NCI-H2029 (cell line): Measurements from ENCODE around the gene EXOC2.
"Not testable (repeated sequence)": the region's sequence is repeated elsewhere in the genome, so short reads cannot be mapped to it uniquely, and the experiment has no call there.

Experiments
- DNase-seq: peaks from one replicate; lab custom pipeline; 2025; lab: John Stamatoyannopoulos, UW

Gene EXOC2

DNA sequence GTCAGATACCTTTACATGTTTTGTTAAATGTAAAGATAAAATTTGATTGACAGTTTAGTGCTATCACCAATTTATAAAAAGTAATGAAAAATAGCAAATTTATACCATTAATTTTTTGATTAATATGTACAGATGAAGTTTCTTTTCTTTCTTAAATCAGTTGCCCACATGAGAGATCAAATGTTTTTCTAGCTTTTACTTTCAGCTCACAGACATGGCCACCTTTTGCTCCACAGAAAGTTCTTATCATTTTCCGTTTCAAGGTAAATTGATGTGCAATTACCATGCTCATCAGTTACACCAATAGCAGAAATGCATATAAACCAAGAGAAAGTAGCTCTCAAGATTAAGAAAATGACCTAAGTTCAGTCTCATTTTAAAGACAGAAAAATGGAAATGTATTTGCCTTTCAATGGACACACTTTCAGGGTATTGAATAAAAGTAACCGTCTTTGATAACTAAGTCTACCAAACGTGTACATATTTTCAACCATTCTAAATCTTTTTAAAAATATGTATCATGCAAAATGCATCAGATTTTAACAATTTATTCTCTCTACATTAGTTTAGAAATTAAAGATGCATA is 16.6 kb upstream of the EXOC2 start:
- DNase-seq = no peak

- DNase-seq = peak; percentile 73
These were observed 15.3 kb upstream of the EXOC2 start for GRCh38 chr6:708237-708598.

DNA sequence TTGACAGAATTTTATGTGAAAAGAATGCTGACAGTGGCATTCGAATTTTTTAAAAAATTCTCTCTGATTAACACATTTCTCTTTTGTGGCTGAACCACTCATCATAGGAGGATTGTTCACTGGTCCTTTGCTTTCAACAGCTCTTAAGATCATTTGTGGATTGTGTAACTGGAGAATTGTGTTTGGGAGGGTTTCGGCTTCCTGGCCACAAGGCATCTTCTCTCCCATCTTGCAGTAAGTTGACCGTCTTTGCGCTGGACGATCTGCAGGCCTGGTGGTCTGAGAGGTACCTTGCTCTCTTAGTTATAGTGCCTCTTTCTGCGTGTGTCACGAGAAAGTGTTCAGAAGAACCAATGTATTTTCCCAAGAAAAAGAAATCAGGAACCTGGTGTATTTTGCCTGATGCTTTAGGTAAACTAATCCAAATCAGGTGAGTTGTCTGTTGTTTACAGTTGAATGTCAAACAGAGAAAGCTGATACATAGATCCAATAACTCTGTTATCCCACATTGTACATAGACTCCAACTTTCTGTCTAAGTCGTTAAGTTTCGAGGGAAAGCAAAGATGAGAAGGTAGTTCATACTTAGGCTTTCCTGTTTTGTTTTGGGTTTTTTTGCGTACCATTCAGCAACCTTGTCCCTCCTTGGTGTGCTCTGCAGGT is 14.8 kb upstream of the EXOC2 start:
- peak; percentile 49 for DNase-seq

DNA sequence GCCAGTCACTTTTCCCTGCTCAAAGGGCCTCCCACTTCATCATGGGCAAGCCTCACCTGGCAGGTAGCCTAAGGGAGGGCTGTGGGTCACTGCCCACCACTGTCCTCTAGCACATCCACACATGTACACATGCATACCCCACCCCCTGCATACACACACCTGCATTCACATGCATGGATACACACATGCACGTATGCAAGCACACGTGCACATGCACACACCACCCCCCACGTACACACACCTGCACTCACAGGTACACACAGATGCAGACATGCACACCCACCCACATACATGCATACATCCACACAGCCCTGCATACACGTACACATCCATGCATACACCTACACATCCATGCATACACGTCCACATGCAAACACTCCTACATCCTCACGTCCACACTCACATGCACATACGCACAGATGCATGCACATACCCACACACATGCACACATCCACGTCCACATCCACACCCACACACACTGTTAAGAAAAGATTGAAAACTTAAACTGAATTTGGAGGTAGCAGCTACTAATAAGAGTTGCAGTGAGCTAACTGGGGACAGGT is 14.0 kb upstream of the EXOC2 start:
- peak; percentile 26 for DNase-seq

DNA sequence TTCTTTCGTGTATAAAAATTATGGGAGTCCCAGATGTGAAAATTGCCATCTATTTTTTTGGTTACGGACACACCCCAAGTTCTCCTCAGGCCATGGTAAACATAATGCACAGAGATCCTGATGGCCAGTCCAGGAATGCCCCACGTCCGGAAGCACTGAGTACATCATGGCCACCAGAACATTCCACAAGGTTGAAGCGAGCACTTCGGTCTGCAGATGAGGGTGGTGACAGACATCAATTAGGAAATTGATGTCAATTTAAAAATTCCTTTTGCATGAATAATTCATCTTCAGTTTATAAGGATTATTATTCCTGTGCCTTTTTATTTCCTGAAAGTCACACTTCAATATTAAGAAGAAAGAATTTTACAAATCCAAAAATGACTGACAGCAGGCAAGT is 13.2 kb upstream of the EXOC2 start:
- no peak for DNase-seq

GRCh38 chr6:705047-705446 is 12.1 kb upstream of the EXOC2 start:
- peak; percentile 77 for DNase-seq

GRCh38 chr6:704046-704445 is 11.1 kb upstream of the EXOC2 start:
- no peak for DNase-seq

GRCh38 chr6:703552-703951 is 10.6 kb upstream of the EXOC2 start:
- no peak for DNase-seq

- DNase-seq = no peak
These were observed 9.0 kb upstream of the EXOC2 start for GRCh38 chr6:701700-702479.

- no peak for DNase-seq
These were observed 8.3 kb upstream of the EXOC2 start for GRCh38 chr6:701215-701614.

- no peak for DNase-seq
These were observed 7.6 kb upstream of the EXOC2 start for GRCh38 chr6:700490-700889.

DNA sequence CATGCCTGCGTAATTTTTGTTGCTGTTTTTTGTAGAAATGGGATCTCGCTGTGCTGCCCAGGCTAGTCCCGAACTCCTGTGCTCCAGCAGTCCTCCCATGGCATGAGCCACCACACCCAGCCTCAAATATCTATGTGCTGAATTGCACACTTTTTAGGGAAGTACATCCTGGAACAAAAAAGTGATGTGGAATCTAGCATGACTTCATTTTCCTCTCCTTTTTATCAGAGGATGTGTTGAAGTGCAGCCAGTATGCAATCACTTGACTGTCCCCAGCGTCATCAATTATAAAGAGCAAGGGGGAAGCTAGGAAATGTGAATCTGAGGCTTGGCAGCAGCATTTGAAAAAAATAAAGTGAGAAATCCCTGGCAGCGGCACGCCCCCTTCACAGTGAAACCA is 6.4 kb upstream of the EXOC2 start:
- DNase-seq = peak; percentile 76

- not testable (repeated sequence) for DNase-seq
These were observed 1.6 kb upstream of the EXOC2 start for GRCh38 chr6:694431-695126.

DNA sequence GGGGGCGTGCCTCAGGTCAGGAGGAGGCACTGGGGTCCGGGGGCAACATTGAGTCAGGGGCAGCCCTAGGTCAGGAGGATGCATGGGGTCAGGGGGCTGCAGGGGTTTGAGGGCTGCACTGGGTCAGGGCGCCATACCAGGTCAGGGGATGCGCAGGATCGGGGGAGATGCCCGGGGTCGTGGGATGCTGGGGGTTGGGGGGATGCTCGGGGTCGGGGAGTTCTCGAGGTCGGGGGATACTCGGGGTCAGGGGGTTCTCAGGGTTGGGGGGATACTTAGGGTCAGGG is 727 bp upstream of the EXOC2 start:
- no peak for DNase-seq

- DNase-seq = peak; percentile 72
These were observed 535 bp downstream of the EXOC2 start for GRCh38 chr6:692356-692851.

GRCh38 chr6:689223-689622 is 3.7 kb downstream of the EXOC2 start:
- DNase-seq = no peak

- DNase-seq = no peak
These were observed 6.4 kb downstream of the EXOC2 start for GRCh38 chr6:686497-686896.

- DNase-seq = no peak
These were observed 7.9 kb downstream of the EXOC2 start for GRCh38 chr6:684831-685636.

- peak; percentile 41 for DNase-seq
These were observed 9.0 kb downstream of the EXOC2 start for GRCh38 chr6:683742-684440.

DNA sequence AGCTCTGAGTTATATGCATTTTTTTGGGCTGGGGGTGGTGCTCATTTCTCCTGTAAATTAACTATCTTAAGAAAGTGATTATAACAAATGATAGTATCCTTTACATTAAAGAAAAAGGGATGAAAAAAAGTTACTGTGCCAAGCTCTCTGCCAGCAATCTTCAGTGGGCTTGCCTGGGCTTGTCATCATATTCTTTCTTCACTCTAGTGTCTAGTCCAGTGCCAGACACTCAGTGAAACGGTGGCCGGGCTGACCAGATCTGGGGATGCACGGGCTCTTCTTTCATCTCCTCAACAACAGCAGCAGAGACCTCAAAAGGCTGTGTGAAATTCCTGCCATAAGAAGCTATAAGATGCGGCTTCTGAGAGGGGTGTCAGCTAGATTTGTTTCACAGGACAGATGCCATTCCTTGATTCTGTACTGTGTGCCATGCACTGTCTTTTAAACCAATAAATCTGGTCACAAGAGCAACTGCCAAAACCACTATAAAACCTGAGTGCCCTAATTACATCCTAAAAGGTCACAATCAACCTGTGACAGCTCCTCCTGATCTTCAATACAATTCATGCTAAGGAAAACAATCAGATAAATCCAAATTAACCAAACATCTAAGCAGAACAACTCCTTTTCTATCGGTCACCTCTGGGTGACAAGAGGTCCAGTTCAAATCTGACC is 12.1 kb downstream of the EXOC2 start:
- no peak for DNase-seq
